Transverse colon (tissue), 4 donors: ENCODE measurements around the gene PRR16. TPM values are rescaled to one million over a fixed set of nuclear protein-coding genes. Genes with fewer than 3 reads are reported as not detected.

Source experiments
- DNase-seq: peaks from one replicate; pipeline ENCODE4 v3.0.0-alpha.2; 2019
- H3K27ac ChIP-seq, 4 donors: fragments of 200-600 bp; sonication (generic); 2 replicates each; pipeline ENCODE4 v1.5.1; 2016 to 2018; ENCODE audit warnings: inconsistent platforms in 4 of 4
- H3K27me3 ChIP-seq: fragments of 200-600 bp; sonication (generic); 2 replicates; pipeline ENCODE4 v1.5.1; 2017; ENCODE audit warnings: inconsistent platforms
- H3K36me3 ChIP-seq, 4 donors: fragments of 200-600 bp; sonication (generic); 2 replicates each; pipeline ENCODE4 v1.5.1; 2017 to 2019; ENCODE audit warnings: inconsistent platforms in 4 of 4
- H3K4me1 ChIP-seq, 4 donors: fragments of 200-600 bp; sonication (generic); 2 replicates each; pipeline ENCODE4 v1.5.1; 2017 to 2020; ENCODE audit warnings: inconsistent platforms in 4 of 4
- H3K4me3 ChIP-seq, 4 donors: fragments of 200-600 bp; sonication (generic); 1 replicate in 1 of 4; 2 replicates in 3 of 4; pipeline versions ENCODE4 v1.5.1 to v1.6.1; 2017 to 2019; ENCODE audit warnings: inconsistent platforms in 4 of 4
- H3K9me3 ChIP-seq, 2 donors: fragments of 200-600 bp; sonication (generic); 2 replicates each; pipeline ENCODE4 v1.5.1; 2017 to 2019; ENCODE audit warnings: inconsistent platforms in 2 of 2
- CTCF ChIP-seq, 5 experiments: fragments of 200-600 bp in 3 of 5; fragments of 450-650 bp in 2 of 5; sonication (generic) in 3 of 5; IDR thresholded peaks; 1 replicate in 2 of 5; 2 replicates in 3 of 5; pipeline ENCODE4 v1.5.1; 2016 to 2017; ENCODE audit warnings: antibody characterized with exemption in 5 of 5, inconsistent platforms in 3 of 5, mild to moderate bottlenecking in 2 of 5, moderate library complexity in 1 of 5
- EP300 ChIP-seq: sonication (generic); formaldehyde crosslinking; IDR thresholded peaks from one replicate; pipeline ENCODE4 v1.6.1; 2017; ENCODE audit warnings: antibody characterized with exemption, low read depth
- POLR2A ChIP-seq: fragments of 450-650 bp; IDR thresholded peaks from one replicate; pipeline ENCODE4 v1.6.1; 2016; ENCODE audit warnings: antibody characterized with exemption, mild to moderate bottlenecking, moderate library complexity
- POLR2AphosphoS5 ChIP-seq, 3 donors: sonication (generic); formaldehyde crosslinking; IDR thresholded peaks; one replicate each; pipeline ENCODE4 v1.6.1; 2016; ENCODE audit warnings: antibody characterized with exemption in 3 of 3
- WGBS, 2 donors: methylation state at CpG; one replicate each; pipeline ENCODE4 v1.1.5; 2018; ENCODE audit warnings: low coverage in 1 of 2; 5-methylcytosine and 5-hydroxymethylcytosine counted together
- in situ Hi-C, 4 donors: fragments of 200-750 bp; cut with MboI; loops; one replicate each; pipeline versions ENCODE4 v1.15.0 to v1.15.1; 2017; ENCODE audit warnings: low sequenced_read_pairs in 3 of 4, low pct_ligation_motif_present in 1 of 4, low pct_unique_long_range_greater_than_20kb in 1 of 4
- intact Hi-C: fragments of 100-400 bp; cut with DNase I; formaldehyde crosslinking; loops from one replicate; pipeline ENCODE4 v1.15.1; 2023; ENCODE audit warnings: low total_unique reads
- small RNA-seq, 4 donors: library from RNA; depleted of rRNA; stranded (forward); fragments of <200 nt; gene quantifications; one replicate each; pipeline ENCODE3, GENCODE V24; 2016
- total RNA-seq, 4 donors: library from RNA; depleted of rRNA; stranded (reverse); fragments of >200 nt; gene quantifications; one replicate each; pipeline ENCODE4 v1.1.0, GENCODE V29; 2016

PRR16 gene
- total RNA-seq, 4 donors from 2014 or later, result 2.7 to 9.7 (median 6.3) TPM

DNA sequence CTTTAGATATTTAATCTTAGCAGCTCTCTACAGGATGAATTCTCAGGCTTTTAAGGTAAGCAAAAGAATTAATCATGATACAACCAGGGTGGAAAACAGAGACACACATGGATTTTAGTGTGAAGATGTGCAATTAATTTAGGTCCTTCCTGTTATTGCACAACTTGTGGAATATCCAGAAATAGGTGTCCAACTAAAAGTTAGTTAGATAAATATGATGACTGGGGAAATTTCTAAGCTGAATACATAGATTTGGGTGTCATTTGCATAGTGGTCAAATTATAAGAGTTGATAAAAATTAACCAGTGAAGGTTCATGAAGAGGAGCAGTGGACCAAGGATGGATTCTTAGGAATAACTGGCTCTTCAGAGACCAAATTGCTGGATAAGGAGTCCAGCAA lies 266.1 kb downstream of the PRR16 start:
- intact Hi-C loops, result no loop called here
- TF ChIP-seq EP300 (no peak), POLR2AphosphoS5 (IDR thresholded peaks at IDR 0.05) (no peak), CTCF (IDR thresholded peaks at IDR 0.05) (no peak), POLR2A (no peak)
- no peak overlapping the region for H3K27ac ChIP-seq
- no peaks in the 10 kb centered on the region for H3K27me3 ChIP-seq
- no peak for DNase-seq
- H3K4me1 ChIP-seq, result no peaks in the 10 kb centered on the region
- H3K4me3 ChIP-seq, result no peak overlapping the region
- in situ Hi-C loops, result no loop called here
- no peaks in the 10 kb centered on the region for H3K9me3 ChIP-seq
- no peaks in the 10 kb centered on the region for H3K36me3 ChIP-seq

GRCh38 chr5:120734033-120734432 lies 269.9 kb downstream of the PRR16 start:
- Histone ChIP-seq H3K4me3 (no peak overlapping the region), H3K9me3 (no peaks in the 10 kb centered on the region), H3K36me3 (no peaks in the 10 kb centered on the region), H3K27me3 (no peaks in the 10 kb centered on the region), H3K27ac (no peak overlapping the region), H3K4me1 (no peaks in the 10 kb centered on the region)
- in situ Hi-C loops, result no loop called here
- no peak for DNase-seq
- no peak for TF ChIP-seq EP300
- no peak for TF ChIP-seq POLR2A
- no peak for TF ChIP-seq CTCF (IDR thresholded peaks at IDR 0.05)
- TF ChIP-seq POLR2AphosphoS5 (IDR thresholded peaks at IDR 0.05), result no peak
- intact Hi-C loops, result no loop called here
- 60 to 66% methylated on average over 1 to 4 of the region's 4 CpGs for WGBS, 2 donors

GRCh38 chr5:120735076-120735475 lies 271.0 kb downstream of the PRR16 start:
- WGBS, 2 donors, result 88 to 96% methylated on average over 2 of the region's 2 CpGs
- Histone ChIP-seq H3K9me3 (no peaks in the 10 kb centered on the region), H3K4me1 (no peaks in the 10 kb centered on the region), H3K36me3 (no peaks in the 10 kb centered on the region), H3K27ac (no peak overlapping the region), H3K4me3 (no peak overlapping the region), H3K27me3 (no peaks in the 10 kb centered on the region)
- no peak for DNase-seq
- TF ChIP-seq POLR2AphosphoS5 (IDR thresholded peaks at IDR 0.05) (no peak), POLR2A (no peak), EP300 (no peak), CTCF (IDR thresholded peaks at IDR 0.05) (no peak)
- in situ Hi-C loops, result no loop called here
- intact Hi-C loops, result no loop called here

Small RNA genes within 50 kb of the gene (small RNA-seq; reads per million reads assigned to genes)
- gene PRELID3BP8 (0 reads per million in 4 donors), gene RNU4-69P (0 reads per million in 4 donors)
